Measurements from ENCODE around the gene ZNF107. TPM values are rescaled to one million over a fixed set of nuclear protein-coding genes. Genes with fewer than 3 reads are reported as not detected.

ZNF107 gene
- total and polyA plus RNA-seq, 2 donors (not counting 1 experiment from before 2014, with no cell fraction given): 1.6 to 1.7 TPM

DNA sequence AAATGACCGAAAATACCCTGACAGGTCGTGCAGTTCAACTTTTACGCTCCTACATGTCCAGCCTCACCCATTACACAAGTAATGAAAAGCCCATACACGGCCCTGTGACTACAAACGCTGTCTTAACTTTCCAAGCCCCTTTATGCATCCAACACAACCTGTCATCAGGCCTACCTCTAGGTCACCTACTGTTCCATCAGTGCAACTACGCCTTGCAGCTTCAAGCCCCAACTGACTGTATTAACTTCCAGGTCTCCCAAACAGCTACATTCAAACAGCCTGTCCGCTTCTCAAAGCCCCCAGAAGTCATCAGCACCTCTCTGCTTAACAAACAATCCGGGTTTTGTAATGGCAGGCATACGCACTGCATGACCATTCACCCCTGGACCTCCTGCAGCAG is 19.2 kb downstream of the ZNF107 start:
- H3K36me3 ChIP-seq (ENCODE audit: control insufficient read depth, insufficient read depth, low read length): peaks cover 2% of the 10 kb centered on the region

GRCh38 chr7:64685741-64686140 is 19.8 kb downstream of the ZNF107 start:
- H4K20me1 ChIP-seq (ENCODE audit: control insufficient read depth, extremely low read depth, insufficient read depth, low read length): no peaks in the 10 kb centered on the region
- TF ChIP-seq EZH2 (IDR thresholded peaks at IDR 0.05; ENCODE audit: low read length, missing control alignments): no peak
- TF ChIP-seq, protein P1, sequence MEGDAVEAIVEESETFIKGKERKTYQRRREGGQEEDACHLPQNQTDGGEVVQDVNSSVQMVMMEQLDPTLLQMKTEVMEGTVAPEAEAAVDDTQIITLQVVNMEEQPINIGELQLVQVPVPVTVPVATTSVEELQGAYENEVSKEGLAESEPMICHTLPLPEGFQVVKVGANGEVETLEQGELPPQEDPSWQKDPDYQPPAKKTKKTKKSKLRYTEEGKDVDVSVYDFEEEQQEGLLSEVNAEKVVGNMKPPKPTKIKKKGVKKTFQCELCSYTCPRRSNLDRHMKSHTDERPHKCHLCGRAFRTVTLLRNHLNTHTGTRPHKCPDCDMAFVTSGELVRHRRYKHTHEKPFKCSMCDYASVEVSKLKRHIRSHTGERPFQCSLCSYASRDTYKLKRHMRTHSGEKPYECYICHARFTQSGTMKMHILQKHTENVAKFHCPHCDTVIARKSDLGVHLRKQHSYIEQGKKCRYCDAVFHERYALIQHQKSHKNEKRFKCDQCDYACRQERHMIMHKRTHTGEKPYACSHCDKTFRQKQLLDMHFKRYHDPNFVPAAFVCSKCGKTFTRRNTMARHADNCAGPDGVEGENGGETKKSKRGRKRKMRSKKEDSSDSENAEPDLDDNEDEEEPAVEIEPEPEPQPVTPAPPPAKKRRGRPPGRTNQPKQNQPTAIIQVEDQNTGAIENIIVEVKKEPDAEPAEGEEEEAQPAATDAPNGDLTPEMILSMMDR (conservative IDR thresholded peaks at IDR 0.05 in 1 of 2, IDR thresholded peaks at IDR 0.05 in 1 of 2; ENCODE audit: low read depth in 1 of 2, low read length in 2 of 2): no peak
- peaks cover 2% of the 10 kb centered on the region for H3K36me3 ChIP-seq (ENCODE audit: control insufficient read depth, insufficient read depth, low read length)
- H3K9me3 ChIP-seq (ENCODE audit: control insufficient read depth, insufficient read depth, low read depth, low read length): no peaks in the 10 kb centered on the region
- no peaks in the 10 kb centered on the region for H3K79me2 ChIP-seq (ENCODE audit: control insufficient read depth, insufficient read depth, low read length)
- DNase-seq (ENCODE audit: low read depth in 2 of 2): no peak
- no peaks in the 10 kb centered on the region for H3K4me1 ChIP-seq (ENCODE audit: control insufficient read depth, extremely low read depth, insufficient read depth, low read length)
- no peak overlapping the region for H3K27ac ChIP-seq (ENCODE audit: insufficient read depth, low read length)
- no peak overlapping the region for H3K4me3 ChIP-seq (replicated peaks in 1 of 4; ENCODE audit: control extremely low read depth in 1 of 4, insufficient read depth in 1 of 4, low read depth in 3 of 4, low read length in 4 of 4)
- H3K4me2 ChIP-seq (ENCODE audit: extremely low read depth, insufficient read depth, low read length): no peak overlapping the region
- no peak overlapping the region for H2AFZ ChIP-seq (ENCODE audit: low read length)
- H3K27me3 ChIP-seq (ENCODE audit: control insufficient read depth, insufficient read depth, low read length): no peaks in the 10 kb centered on the region
- H3K9ac ChIP-seq (ENCODE audit: insufficient read depth, low read length): no peak overlapping the region

More for the DNA sequence above, 19.2 kb downstream of the ZNF107 start:
- Histone ChIP-seq H3K27me3 (ENCODE audit: control insufficient read depth, insufficient read depth, low read length) (no peaks in the 10 kb centered on the region), H3K4me3 (replicated peaks in 1 of 4; ENCODE audit: control extremely low read depth in 1 of 4, insufficient read depth in 1 of 4, low read depth in 3 of 4, low read length in 4 of 4) (no peak overlapping the region), H3K9ac (ENCODE audit: insufficient read depth, low read length) (no peak overlapping the region), H3K79me2 (ENCODE audit: control insufficient read depth, insufficient read depth, low read length) (no peaks in the 10 kb centered on the region), H4K20me1 (ENCODE audit: control insufficient read depth, extremely low read depth, insufficient read depth, low read length) (no peaks in the 10 kb centered on the region), H3K9me3 (ENCODE audit: control insufficient read depth, insufficient read depth, low read depth, low read length) (no peaks in the 10 kb centered on the region), H2AFZ (ENCODE audit: low read length) (no peak overlapping the region), H3K4me1 (ENCODE audit: control insufficient read depth, extremely low read depth, insufficient read depth, low read length) (no peaks in the 10 kb centered on the region), H3K4me2 (ENCODE audit: extremely low read depth, insufficient read depth, low read length) (no peak overlapping the region), H3K27ac (ENCODE audit: insufficient read depth, low read length) (no peak overlapping the region)
- no peak for DNase-seq (ENCODE audit: low read depth in 2 of 2)
- TF ChIP-seq, protein P1 (conservative IDR thresholded peaks at IDR 0.05 in 1 of 2, IDR thresholded peaks at IDR 0.05 in 1 of 2; ENCODE audit: low read depth in 1 of 2, low read length in 2 of 2): no peak
- no peak for TF ChIP-seq EZH2 (IDR thresholded peaks at IDR 0.05; ENCODE audit: low read length, missing control alignments)

- TF ChIP-seq, protein P1 (conservative IDR thresholded peaks at IDR 0.05 in 1 of 2, IDR thresholded peaks at IDR 0.05 in 1 of 2; ENCODE audit: low read depth in 1 of 2, low read length in 2 of 2): no peak
- TF ChIP-seq EZH2 (IDR thresholded peaks at IDR 0.05; ENCODE audit: low read length, missing control alignments): no peak
- no peak overlapping the region for H3K9ac ChIP-seq (ENCODE audit: insufficient read depth, low read length)
- no peaks in the 10 kb centered on the region for H3K79me2 ChIP-seq (ENCODE audit: control insufficient read depth, insufficient read depth, low read length)
- no peak for DNase-seq (ENCODE audit: low read depth in 2 of 2)
- H3K4me1 ChIP-seq (ENCODE audit: control insufficient read depth, extremely low read depth, insufficient read depth, low read length): no peaks in the 10 kb centered on the region
- peaks cover 2% of the 10 kb centered on the region for H3K36me3 ChIP-seq (ENCODE audit: control insufficient read depth, insufficient read depth, low read length)
- H3K27ac ChIP-seq (ENCODE audit: insufficient read depth, low read length): no peak overlapping the region
- no peaks in the 10 kb centered on the region for H3K9me3 ChIP-seq (ENCODE audit: control insufficient read depth, insufficient read depth, low read depth, low read length)
- no peaks in the 10 kb centered on the region for H4K20me1 ChIP-seq (ENCODE audit: control insufficient read depth, extremely low read depth, insufficient read depth, low read length)
- H3K27me3 ChIP-seq (ENCODE audit: control insufficient read depth, insufficient read depth, low read length): no peaks in the 10 kb centered on the region
- no peak overlapping the region for H3K4me3 ChIP-seq (replicated peaks in 1 of 4; ENCODE audit: control extremely low read depth in 1 of 4, insufficient read depth in 1 of 4, low read depth in 3 of 4, low read length in 4 of 4)
- H2AFZ ChIP-seq (ENCODE audit: low read length): no peak overlapping the region
- no peak overlapping the region for H3K4me2 ChIP-seq (ENCODE audit: extremely low read depth, insufficient read depth, low read length)
Measured at GRCh38 chr7:64686493-64687184, 20.7 kb downstream of the ZNF107 start.
